NCI-H146 treated with DMSO at 0.1 percent for 48 hours (cell line): ENCODE results near the gene SYTL4.

Experiments
- DNase-seq: peaks from one replicate; lab custom pipeline; 2025; ENCODE audit not compliant: unreplicated experiment; lab: John Stamatoyannopoulos, UW

SYTL4 gene

DNA sequence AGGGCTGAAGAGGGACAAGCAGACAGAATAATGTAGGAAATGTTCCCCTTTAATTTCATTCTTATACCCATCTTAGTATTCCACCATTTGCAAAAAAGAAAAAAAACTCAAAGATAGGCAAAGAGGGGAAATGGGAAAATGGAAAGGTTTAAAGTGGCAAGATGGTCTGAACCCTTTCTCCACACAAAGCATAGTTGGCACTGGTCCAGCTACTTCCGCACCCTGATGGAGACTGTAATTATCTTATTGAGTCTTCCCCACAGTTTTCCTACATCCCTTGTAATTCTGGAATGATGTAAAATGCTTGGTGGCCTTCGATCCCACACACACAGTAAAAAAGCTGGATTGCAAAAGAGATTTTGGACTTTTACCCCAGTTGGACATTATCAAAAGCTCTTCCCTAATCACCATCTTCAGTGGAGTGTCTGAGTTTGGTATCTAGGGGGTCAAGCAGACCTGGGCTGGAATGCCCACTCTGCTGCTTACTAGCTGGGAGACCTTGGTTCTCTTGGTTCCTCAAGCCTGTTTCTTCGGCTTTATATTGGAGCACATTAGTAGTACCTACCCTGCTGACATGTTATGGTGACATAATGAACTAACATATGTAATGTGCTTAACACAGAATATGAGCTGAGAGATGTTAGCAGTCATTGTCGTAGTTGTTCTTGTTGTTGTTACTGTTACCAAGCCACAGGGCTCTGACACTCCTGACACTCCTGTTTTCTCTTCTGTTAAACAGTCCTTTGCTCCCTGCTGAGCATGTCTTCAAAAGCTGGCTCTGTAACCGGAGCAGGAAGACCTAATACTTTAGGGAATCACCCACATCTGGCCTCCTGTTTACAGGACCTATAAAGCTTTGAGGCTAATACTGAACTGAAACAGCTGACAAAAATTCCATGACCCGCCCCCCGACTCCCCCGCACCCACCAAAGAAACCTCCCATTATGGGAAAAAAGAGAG, 83.2 kb downstream of the SYTL4 start:
- DNase-seq = peak; percentile 6

DNA sequence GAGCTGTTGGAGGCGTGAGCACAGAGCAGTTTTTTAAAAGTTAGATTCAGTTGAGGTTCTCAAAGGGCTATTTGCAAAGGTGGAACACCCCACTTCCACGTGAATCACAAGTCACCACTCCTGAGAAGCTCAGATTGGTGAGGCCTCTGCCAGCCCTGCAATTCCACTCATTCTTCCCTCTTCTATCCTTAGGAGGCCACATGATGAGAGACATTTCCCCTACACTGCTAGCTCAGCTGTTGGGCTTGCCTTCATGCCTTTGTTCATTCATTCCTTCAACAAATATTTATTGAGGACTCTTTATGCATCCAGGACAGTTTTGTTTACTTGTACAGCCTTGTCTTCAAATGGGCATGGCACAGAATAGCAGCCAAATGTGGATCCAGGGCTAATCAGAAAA, 84.2 kb downstream of the SYTL4 start:
- no peak for DNase-seq

DNA sequence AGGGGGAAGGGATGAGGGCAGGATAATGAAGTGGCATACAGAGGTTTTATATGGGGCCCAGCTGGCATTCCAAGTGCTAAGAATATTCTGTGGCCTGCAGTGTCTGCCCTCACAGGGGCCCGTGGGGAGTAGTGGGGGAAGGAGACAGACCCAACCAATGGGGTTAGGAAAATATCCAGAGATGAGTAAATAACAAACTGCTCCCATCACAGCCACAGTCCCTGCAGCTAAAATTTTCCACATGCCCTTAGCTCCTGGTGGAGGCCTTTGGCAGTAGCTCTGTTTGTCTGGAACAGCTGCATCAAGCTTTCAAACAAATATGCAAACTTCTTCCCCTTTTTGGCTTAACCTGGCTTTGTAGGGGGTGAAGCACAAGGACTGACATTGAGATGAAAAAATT, 84.8 kb downstream of the SYTL4 start:
- DNase-seq = no peak

DNA sequence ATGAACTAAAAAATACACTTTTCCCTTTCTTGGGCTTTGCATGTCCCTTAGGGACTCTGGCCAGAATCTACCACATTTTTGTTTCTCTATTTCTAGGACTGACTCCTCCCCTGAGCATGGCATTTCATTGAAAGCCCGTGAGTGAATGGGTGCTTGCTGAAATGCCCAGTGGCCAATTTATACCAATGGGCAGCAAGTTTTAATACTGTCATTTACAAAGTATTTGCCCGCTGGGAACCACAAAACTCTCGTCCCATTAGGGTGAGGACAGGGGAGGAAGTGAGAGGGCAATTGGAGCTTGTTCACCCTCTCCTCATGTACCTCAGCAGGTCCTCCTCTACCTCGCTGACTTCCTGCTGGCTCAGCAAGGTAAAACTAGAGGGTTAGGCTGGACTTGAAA, 86.8 kb downstream of the SYTL4 start:
- no peak for DNase-seq

DNA sequence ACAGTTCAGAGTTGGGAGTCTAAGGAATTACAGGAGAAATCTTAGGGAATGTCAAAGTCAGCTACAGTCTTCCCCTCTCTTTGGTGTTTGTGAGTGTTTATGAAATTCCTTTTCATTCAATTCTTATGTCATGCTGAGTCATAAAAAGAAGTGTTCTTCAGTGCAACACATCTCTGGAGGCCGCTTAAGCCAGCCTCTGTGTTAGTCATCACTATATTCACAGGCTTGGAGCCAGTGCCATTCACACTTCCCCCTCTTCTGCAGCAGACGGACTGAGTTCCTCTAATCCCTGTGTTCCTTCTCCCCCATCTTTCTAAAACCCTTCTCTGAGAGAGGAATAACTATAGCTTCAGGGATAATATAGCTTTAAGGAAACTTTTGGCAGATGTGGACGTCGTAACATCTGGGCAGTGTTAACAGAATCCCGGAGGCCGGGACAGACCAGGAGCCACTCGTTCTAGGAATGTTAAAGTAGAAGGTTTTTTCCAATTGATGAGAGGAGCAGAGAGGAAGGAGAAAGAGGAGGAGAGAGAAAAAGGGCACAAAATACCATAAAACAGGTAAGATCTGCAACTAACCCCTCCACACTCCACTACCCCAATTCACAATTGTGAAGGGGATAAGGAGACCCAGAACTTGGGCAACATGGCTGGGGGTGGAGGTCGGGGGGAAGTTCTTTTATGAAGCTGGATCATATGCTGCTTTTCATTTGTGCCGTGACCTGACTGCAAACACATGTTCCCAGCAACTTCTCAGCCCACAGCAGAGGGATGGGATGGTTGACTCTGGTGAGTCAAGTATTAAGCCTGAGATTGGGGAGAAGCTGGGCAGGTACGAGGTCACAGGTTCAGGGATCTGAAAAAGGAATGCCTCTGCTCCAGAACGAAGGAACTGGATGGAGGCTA, 87.7 kb downstream of the SYTL4 start, which contains the start of gene SRPX2:
TSS of gene SRPX2 (plus strand) at position 244 of the 905 bp plus-strand sequence. CDS start 2,124 bp downstream, outside the sequence.
- no peak for DNase-seq

DNA sequence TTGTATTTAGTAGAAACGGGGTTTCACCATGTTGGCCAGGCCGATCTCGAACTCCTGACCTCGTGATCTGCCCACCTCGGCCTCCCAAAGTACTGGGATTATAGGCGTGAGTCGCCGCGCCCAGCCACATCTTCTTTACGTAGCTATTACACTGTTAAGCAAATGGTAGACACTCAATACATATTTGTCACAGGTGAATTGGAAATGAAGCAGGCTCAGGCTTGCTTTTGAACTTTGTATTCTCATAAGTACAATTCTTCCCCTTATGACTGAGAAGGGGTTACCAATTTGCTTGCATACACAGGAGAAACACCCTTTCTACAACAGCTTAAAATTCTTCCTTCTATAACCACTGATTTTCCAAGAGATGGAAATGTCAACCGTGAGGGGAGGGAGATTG, 88.7 kb downstream of the SYTL4 start:
- DNase-seq = no peak

DNA sequence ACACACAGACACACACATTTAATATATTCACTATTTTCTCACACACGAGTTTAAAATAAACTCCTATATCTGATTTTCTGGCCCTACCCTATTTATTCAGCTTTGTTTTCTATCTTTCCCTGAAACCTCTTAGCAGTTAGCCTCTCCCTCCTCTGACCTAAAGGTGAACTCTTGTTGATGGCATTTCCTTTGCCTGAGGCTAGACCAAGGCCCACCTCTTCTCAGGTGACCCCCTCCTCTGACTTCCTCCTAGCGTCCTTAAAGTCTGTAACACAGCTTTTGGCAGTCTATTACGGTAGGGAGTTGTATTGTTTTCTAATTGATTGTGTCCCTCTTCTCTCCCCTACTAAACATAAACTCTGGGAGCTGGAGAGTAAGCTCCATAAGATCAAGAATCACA, 89.6 kb downstream of the SYTL4 start:
- DNase-seq = no peak

DNA sequence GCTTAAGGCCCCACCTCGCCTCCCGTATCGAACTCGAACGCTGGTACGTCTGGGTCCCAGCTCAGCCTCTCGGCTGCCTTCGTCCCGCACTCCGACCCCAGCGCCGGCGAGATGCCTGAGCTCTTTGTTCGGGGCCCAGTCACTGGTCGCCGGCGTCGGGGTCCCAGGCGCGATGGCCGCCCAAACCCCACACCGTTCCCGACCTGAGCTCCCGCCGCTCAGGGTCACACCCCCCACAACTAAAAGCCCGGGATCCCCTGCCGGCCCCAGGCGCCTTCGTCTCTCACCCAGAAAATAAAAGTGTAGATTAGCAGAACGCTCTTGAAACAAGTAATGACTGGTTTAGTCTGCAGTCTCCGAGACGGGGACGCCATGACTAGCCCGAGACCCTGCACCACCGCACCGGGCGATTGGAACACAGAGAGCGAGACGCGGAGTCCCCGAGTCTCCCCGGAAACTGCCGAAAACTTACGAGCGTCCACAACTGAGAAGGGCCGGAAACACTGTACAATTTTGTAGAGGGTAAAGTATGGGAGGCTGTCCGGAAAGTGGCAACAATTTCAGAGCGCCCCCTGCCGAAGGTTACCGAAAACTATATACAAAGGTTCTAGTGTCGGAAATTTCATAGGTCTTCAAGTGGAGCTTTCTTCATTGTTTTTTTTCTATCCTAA, 95.5 kb downstream of the SYTL4 start, which contains the start of gene TSPAN6:
TSS of gene TSPAN6 (minus strand) at position 486 of the 671 bp plus-strand sequence. CDS start at position 374, 112 bp downstream.
- peak; percentile 77 for DNase-seq

DNA sequence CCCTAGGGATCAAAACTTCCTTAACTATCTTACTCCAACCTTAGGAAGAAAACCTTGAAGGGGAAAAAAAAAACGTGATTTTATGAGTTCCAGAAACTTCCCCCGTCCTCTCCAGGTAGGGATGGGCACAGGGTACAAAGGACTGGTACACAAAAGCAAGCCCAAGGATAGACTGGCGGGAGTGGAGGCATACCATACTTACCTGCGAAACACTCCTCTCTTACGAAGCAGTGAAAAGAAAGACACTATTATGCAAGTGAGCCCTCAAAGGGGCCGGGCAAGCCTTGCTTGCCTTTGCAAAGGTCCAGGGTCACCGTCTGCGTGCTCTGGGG, 96.0 kb downstream of the SYTL4 start:
- no peak for DNase-seq

DNA sequence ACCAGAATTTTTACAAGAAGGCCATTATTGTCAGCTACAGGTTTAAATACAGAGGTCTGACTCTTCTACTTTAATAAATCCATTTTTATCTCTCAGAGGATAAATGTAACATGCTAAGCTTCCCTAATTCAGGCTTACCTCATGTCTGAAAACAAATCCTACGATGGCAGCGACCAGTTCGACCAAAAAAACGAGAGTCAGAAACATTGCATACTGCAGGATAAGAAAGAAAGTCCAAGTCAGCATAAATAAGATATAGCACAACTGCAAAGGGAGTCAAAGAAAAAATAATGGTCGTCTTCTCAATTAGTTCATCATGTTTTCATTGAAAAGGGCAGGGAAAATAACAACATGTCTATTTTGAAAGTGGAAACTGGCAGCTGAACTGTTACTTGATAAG, 96.9 kb downstream of the SYTL4 start:
- DNase-seq = no peak

DNA sequence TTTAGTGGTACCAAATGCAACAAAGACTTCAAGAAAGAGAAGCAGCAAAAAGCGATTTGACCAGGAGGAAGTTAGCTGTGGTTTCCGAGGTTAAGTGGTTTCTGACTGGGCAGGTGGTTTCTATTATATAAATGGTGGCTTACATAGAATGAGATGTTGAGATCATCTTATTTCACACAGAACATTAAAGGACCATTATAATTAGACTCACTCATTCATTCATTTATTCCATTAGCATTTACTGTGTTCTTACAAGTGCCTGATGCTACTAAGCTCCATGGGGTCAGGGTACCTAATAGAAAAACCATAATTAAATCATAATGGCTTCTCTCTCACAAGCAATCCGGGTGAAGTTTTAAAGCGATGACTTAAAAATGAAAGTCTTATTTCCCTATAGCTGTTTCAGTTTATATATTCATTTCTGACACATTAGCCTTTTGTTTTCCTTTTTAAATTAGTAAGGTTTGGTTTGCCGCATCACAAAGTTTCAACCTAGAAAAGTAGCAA, 105.9 kb downstream of the SYTL4 start:
- no peak for DNase-seq
